ENCODE measurements around the gene PLEKHG3.

DNA sequence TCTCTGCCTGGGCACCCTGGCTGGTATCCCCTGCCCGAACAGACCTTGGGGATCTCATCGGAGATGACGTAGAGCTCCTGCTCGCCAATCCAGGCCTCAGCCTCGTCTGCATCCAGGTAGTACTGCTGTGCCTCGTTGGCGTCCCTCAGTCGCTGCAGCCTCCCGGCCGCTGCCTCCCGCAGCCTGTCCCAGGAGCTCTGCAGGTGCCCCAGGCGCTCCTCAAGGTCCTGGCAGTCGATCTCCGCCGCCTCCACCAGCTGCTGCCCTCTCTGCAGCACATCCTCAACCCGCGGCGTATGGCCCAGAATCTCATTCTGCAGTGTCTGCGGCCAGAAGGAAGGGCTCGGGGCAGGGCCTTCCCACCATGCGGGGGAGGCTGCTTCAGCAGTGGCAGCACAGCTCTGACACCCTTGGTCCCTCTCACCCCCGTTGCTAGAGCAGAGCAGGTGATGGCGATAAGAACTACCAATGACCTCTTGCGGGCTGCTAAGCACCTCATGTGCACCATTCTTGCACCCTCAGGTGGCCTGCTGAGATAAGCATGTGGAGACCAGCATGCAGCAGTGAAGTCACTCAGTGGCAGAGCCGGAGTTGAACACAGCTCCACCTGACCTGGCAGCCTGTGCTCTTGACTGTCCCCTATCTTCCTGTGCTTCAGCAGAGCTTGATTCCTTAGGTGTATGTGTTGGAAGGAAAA, 71.0 kb downstream of the PLEKHG3 start:
- TF ChIP-seq, protein P1, sequence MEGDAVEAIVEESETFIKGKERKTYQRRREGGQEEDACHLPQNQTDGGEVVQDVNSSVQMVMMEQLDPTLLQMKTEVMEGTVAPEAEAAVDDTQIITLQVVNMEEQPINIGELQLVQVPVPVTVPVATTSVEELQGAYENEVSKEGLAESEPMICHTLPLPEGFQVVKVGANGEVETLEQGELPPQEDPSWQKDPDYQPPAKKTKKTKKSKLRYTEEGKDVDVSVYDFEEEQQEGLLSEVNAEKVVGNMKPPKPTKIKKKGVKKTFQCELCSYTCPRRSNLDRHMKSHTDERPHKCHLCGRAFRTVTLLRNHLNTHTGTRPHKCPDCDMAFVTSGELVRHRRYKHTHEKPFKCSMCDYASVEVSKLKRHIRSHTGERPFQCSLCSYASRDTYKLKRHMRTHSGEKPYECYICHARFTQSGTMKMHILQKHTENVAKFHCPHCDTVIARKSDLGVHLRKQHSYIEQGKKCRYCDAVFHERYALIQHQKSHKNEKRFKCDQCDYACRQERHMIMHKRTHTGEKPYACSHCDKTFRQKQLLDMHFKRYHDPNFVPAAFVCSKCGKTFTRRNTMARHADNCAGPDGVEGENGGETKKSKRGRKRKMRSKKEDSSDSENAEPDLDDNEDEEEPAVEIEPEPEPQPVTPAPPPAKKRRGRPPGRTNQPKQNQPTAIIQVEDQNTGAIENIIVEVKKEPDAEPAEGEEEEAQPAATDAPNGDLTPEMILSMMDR (IDR thresholded peaks at IDR 0.05): no peak
- TF ChIP-seq ZFX (IDR thresholded peaks at IDR 0.05; ENCODE audit: borderline replicate concordance): no peak

All from 22Rv1 (cell line).